NCI-H2171 (cell line): ENCODE measurements around the gene PAFAH2.
A peak's percentile ranks its signal among the peaks of the same experiment; 100 is the strongest.
"Not testable (repeated sequence)": the region's sequence is repeated elsewhere in the genome, so short reads cannot be mapped to it uniquely, and the experiment has no call there.

Experiments used
- DNase-seq: peaks from one replicate; lab custom pipeline; 2025; lab: John Stamatoyannopoulos, UW

Gene PAFAH2

DNA sequence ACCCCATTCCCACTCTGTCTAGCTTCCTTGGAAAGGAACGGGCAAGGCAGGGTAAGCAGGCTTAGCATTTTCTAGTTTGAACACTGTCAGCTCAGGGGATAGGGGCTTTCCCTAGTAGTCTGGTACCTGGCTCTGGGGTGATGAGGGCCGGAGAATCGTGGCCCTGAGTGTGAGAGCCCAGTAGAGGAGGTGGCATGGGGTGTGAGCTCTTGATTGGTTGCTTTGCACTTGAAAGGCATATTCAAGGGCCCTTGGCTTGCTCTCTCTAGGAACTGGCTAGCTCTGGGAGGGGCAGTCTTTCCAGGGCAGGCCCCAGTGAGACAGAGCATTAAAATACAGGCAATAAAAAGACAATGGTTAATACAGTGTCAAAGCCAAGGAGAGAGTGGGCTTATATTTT, 13.0 kb upstream of the PAFAH2 start:
- DNase-seq = no peak

DNA sequence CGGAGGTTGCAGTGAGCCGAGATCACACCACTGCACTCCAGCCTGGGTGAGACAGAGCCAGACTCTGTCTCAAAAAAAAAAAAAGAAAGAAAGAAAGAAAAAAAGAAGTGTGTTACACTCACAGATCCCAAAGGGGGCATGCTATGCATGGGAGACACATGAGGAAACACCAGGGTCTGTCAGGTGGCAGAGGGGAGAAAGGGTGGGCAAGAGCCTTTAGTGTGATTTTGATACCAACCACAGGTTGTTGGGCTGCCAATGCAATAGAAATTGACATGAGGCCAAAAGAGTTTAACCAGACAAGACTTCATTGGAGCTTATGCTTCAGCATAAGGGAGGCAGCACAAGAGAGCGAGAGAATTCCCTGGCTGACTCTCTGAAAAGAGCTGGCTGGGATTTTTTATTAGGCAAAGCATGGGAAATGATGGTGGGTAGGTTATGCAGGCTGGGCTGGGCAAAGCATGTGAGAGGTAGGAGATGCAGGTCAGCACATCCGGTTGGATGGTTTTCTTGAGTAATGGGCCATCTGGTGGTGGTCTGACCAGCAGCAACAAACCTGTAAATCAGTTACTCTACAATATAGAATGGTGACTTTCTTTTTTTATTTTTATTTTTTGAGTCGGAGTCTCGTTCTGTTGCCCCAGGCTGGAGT, 12.1 kb upstream of the PAFAH2 start:
- DNase-seq = no peak

DNA sequence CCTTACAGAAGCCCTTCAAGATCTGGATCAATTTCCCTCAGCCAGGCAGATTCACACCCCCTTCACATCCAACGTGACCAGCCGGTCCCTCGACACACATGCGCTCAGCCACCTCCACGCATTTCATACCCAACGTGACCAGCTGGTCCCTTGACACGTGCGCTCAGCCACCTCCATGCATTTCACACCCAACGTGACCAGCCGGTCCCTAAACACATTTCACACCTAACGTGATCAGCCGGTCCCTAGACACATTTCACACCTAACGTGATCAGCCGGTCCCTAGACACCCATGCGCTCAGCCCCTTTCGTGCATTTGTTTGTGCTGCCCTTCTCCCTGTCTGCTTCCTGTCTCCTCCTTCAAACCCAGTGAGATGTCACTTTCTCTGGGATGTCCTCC, 8.8 kb upstream of the PAFAH2 start:
- no peak for DNase-seq

DNA sequence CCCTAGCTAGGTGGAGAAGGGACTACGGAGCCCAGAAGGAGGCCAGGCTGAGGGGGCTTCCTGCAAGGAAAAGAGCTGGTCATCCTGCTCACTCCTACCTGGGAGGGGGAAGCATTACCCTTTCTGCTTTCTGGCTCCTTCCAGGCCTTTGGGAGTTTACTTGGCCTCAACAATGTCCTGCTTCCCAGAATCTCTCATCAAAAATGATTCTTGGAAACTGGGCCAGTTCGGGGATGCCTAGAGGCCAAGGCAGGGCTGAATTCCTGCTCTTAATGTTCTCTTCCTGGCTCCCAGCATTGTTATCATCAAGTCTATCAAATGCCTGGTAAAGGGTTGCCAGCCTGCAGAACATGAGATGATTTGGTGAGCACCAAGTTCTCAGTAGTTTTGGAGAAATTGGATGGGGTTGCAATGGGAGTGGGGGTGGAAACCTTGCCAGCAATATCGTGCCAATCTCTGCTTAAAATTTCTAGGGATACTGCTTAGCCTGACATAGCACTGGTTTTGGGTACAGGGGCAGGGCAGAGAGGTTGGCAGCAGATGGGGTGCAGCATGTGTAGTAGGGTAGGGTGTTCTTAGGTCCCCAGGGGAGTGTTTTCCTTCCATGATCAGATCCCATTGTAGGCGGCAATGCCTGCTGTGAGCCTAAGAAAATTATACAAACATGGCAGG, 7.7 kb upstream of the PAFAH2 start:
- DNase-seq = no peak

DNA sequence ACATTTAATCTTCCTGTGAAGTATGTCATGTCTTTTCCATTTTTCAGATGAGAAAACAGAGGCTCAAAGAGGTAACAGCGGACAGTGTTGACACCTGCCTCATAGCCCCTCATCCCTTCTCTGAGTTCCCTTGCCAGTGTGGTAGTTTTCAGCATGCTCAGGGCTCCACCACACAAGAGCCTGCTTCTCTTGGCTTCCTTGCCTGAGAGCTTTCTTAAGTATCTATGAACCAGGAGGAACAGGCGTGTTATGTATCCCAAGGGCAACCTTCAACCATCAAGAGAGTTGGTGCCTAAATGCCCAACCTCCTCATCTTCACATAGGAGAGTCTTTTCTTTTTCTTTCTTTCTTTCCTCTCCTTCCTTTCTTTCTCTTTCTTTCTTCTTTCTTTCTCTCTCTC, 5.9 kb upstream of the PAFAH2 start:
- DNase-seq = no peak

DNA sequence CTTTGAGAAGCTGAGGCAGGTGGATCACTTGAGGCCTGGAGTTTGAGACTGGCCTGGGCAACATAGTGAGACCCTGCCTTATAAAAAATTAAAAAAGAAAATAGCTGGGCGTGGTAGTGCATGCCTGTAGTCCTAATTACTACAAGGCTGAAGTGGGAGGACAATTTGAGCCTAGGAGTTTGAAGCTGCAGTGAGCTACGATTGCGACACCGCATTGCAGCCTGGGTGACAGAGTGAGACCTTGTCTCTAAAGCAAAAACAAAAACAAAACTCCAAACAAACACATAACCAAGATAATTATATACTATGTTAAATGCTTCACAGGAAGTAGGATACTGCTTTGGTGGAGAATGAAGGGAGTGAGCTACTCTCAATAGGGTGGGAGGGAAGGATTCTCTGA, 5.4 kb upstream of the PAFAH2 start:
- no peak for DNase-seq

DNA sequence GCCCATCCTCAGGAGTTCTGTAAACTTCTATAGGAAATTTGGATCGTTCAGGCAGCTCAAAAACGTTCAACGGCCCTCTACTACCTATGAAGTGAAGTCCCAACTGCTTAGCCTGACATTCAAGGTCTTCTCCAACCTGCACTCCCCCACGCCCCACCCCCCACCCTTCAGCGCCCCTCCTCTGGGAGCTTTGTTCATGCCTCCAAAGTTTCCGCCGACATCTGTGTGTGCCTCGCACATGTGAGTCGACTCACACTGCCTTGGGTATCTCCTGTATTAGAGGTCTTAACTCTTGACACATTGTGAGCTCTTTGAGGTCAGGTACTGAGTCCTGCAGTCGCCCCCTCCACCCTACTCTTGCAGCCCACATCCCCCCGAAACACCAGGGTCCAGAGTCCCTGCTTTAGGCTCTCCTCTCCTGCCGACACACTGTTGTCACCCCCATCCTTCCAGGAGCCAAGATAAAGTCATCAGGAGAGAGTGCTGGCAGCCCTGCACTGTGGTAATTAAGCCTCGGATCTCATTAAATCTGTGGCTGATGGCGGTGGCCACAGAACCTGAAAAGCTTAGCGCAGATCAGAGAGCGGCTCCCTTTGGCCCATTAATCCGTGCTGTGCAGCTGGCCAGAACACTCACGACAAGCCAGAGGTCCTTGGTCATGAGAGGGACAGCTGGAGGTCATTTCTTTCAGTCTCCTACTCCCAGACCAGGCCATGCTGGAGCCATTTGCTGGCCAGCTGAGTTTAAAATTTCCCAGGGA, 1.4 kb upstream of the PAFAH2 start:
- DNase-seq = no peak

DNA sequence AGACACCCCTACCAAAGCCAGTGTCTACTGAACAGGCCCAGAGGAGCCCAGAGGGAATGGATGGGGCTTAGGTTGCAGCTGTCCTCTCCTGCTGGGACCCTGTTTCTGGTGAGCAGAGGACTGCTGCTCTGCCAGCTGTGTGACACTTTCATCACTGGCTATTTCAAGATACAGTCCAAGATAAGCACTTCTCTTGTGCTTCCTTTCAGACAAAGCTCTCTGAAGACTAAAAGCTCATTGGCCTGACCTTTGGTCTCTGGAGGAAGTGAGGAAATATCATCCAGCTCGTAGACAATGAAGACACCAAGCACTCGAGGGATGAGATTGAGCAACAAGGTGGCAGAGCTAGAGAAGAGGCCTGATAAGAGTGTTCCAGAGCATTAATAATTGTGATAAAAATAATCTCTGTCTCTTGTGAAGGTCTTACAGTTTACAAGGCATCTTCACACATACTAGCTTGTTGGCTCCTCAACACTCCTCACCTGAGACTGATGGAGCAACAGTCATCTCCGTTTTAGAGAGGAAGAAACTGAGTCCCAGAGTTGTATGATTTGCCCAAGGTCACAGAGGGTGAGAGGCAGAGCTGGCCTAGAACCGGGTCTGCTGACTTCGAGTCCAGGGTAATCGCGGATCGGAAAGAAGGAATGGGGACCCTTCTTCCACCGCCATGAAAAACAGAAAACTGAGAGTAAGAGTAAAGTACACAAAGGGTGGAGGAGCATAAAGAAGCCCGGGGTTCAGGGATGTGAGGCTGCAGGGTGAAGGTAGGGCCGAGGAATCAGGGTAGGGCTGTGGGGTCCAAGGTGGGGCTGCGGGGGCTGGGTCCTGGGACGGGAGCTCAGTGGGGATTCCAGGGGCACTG, 666 bp downstream of the PAFAH2 start:
- DNase-seq = no peak

DNA sequence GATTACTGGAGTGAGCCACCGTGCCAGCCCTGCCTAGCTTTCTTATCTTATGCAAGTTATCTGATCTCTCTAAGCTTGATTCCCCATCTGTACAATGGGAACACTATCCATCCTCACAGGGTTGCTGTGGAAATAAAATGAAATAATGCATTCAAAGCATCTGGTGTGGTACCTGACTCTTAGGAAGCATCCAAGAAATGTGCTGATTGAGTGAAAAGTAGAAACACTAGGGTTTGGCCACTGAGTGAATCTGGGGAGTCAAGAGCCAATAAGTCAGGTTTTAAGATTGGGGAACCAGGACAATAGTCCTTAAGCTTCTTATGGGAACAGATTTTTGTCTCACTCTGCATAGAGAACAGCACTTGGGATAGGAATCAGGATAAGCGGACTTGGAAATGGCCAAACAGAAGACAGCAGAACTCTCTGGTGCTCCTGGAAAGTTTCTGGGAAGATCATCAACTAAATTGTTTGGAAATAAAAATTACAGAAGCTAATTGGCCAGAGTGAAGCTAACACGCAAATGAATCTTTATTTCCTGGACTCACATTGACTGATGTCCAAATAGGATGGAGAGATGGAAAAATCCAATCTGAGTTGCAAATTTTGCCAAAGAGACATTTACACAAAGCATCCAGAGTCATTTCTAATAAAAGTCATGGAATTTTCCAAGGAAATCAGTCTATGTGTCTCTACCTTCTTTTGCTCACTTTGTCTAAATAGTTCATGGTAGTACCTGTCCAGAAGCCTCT, 3.3 kb downstream of the PAFAH2 start:
- DNase-seq = no peak

DNA sequence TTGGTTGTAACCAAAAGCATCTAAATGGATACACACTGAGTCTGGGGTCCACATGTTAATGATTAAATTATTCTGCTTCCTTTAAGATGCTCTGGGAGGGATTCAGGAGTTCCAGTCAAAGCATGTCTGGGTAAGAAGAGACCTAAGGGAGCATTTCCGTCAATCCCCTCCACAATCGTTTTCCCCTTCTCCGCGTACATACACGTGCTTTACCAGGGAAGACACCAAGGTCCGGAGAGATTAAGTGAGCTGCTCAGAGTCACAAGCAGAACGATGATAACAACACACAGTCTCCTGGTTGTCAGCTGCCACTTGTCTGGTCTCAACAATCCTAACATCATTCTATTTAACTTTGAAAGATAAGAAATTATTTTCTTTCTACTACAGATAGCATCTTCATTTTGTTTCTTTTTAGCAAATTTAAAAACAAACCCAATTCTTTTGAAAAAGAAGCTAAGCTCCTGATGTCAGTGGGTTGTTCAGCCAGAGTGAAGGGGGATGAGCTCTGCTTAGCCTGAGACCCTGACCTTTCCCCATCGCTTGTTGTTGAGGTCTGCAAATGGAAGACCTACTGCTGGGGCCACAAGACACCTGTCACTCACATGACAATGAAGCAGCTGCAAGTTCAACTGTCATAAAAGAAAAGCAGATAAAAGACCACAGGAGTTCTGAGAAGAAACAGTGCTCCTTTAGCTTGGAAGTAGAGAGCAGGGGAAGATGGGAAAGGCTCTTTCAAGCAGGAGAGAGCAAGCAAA, 4.5 kb downstream of the PAFAH2 start:
- no peak for DNase-seq

DNA sequence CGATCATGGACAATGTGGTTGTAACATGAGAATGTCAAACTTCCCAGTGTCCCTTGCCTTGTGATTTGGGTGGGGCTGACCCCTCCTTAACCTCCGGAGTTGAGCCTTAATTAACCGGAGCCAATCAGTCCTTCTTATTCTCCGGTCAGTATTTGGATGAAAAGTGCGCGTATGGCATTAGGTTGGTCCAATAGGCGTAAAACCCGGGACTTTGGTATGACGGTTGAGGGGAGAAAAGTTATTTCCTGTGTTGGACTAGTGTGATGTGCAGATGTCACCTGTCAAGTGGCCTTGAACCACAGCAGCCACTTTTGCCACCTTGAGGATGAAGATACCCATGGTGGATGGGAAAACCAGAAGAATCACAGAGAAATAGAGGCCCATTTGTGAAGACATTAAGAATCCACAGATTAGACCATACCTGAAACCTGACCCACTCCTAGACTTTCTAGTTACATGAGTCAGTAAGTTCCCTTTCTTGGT, 5.1 kb downstream of the PAFAH2 start:
- peak; percentile 43 for DNase-seq

DNA sequence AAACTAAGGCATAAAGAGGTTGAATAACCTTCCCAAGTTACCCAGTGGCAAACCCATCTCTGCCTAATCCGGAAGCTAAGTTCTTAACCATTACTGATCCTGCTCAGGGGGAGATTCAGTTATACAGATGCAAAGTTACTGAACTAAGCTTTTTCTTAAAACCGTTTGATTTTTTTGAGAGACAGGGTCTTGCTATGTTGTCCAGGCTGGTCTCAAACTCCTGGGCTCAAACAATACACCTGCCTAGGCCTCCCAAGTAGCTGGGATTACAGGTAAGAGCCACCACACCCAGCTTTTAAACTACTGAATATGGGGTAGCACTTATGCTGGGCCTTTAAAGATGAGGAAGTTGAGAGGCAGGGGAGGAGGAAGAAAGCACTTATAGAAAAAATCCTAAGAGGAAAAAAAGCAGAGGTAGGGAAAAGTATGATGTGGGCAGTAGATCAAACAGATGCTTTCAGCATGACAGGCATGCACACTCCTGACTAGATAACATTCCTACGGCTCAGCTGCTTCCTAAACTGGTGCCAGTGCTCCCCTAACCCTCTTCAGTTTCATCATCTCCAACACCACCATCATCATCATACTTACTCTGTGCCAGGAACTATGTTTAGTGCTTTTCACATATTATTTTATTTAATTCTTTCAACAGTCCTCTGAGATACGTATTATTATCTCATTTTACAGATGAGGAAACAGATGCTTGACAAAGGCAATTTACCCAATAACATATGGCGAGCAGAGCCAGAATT, 5.8 kb downstream of the PAFAH2 start:
- DNase-seq = peak; percentile 23

DNA sequence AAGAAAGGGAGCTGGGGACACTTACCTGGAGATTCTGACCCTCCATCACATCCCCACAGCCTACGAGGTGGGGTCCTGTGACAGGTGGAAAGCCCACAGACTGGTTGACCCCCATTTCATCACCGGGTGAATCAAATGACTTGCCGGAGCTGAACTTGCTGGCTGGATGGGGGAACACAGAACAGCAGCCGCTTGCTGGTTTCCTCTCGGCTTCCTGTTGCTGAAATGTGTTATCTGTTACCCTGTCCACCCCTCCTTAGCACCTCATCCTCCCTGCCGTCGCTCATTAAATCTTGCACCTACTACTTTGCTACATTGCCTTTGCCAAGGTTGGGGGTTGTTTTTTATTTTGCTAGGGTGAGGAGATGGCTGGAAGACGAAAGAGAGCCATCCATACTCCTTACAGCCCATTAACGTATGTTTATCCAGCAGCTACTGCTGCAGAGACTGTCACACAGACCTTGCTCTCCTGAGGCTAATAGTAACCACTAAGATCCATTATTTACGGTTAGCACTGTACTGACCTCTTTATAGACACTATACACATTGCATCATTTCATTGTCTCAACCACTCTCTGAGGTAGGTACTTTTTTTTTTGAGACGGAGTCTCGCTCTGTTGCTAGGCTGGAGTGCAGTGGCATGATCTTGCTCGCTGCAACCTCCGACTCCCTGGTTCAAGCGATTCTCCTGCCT, 7.0 kb downstream of the PAFAH2 start:
- DNase-seq = no peak

DNA sequence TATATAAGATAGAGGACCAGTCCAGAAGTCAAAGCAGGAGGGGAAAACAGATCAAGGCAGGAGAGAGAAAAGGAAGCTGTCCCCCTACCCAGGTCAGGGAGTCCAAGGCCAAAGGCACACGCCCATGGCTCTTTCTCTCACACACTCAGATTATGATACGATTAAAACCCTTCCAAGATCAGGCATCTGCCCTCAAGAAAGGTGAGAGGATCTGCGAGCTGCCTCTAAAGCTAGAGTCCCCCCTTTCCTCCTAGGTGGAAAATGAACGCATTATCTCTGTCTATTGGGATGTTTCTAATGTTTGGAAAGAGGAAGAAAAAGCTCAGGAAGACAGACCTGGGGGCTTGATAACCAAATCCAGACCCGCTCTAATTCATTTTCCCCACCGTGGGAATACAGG, 7.6 kb downstream of the PAFAH2 start:
- no peak for DNase-seq

DNA sequence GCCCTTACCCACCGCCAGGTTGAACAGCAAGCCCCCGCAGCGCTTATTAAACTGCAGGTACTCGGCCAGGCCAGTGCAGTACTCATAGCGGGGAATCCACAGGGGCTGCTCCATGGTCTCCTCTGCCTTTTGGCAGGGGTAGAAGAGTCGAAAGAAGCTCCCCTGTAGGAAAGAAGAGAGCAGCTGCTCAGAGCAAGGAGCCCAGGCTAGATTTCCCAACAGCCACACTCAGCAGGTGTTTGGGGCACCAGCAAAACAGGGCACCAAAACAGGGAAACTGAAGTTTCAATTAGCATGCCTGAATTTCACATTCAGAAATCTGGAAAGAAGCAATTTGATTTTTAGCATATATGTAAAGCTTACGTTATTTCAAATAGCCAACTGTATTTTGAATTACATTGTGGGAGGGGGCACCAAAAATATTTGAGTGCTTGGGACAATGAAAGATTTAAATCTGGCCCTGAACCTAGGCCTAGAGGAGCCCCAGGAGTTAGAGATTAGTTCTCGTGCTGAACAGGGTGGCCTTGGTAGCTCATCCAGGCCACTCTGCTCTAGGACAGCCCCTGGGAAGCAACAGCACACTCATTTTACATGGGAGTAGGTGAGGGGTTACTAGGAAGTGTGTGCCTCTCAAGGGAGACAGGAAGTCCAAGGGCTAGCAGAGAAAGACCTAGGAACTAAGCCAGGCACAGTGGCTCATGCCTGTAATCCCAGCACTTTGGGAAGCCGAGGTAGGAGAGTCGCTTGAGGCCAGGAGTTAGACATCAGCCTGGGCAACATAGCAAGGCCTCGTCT, 8.2 kb downstream of the PAFAH2 start:
- DNase-seq = no peak

DNA sequence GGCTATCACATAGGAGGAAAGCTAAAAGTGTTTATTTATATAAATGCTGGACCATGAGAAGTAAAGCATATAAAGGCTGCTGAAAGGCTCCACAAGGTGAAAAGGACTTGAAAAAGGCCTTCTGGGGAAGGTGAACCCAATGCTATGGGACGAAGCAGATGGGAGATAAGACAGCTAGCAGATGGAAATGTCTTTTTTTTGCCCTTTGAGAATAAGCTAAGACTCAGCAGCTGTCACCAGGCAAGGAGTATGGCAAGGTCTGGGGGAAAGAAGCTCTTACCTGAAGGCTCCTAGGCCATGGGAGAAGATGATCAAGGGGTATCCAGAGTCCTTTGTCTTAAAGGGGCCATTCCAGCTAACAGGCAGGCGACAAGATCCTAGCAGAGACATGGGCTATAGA, 9.9 kb downstream of the PAFAH2 start:
- DNase-seq = peak; percentile 86

DNA sequence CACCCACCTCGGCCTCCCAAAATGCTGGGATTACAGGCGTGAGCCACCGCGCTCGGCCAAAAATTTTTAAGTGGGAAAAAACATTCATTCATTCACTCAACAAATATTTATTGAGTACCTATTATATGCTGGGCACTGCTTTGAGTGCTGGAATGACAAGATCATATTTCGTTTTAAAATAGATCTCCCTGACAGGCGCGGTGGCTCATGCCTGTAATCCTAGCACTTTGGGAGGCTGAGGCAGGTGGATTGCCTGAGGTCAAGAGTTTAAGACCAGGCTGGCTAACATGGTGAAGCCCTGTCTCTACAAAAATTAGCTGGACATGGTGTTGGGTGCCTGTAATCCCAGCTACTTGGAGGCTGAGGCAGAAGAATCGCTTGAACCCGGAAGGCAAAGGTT, 11.1 kb downstream of the PAFAH2 start:
- not testable (repeated sequence) for DNase-seq

DNA sequence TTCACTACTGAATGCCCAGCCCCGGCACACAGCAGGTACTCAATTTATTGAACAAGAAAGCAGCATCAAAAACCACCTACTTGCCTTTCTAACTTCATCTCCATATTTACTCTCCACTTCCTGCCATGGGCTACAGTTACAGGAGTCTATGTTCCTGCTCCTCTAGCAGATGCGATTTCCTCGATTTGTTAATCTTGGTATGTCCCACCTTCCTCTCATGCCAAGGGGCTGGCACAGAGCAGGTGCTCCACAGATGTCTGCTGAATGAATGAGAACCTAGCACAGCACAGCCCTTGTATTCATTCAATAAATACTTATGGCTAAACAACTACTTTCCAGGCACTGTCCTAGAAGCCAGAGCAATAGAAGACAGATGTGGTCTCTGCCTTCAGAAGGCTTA, 12.2 kb downstream of the PAFAH2 start:
- no peak for DNase-seq

DNA sequence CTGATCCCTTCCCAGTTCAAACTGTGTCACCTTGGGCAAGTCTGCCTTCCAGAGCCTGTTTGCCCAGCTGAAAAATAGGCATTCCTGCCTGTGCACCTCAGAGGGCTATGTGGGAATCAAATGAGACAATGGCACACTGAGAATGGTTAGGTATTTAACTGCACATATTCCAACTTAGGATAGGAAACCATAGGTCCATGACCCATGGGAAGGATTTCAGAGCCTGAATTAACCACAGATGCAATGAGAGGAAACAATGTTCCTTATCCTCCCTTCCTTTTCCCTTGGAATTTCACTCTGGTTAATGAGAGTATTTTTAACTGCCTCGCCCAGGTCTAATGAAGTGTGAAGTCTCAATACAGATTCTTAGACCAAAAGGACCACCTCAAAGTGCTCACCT, 12.7 kb downstream of the PAFAH2 start:
- no peak for DNase-seq
